ENCODE measurements around the gene CCDC3. TPM values are rescaled to one million over a fixed set of nuclear protein-coding genes. Genes with fewer than 3 reads are reported as not detected.
A peak's percentile ranks its signal among the peaks of the same experiment; 100 is the strongest.

The CCDC3 gene
- total RNA-seq, 4 donors from 2014 or later: 27.8 to 108 (median 74.6) TPM

DNA sequence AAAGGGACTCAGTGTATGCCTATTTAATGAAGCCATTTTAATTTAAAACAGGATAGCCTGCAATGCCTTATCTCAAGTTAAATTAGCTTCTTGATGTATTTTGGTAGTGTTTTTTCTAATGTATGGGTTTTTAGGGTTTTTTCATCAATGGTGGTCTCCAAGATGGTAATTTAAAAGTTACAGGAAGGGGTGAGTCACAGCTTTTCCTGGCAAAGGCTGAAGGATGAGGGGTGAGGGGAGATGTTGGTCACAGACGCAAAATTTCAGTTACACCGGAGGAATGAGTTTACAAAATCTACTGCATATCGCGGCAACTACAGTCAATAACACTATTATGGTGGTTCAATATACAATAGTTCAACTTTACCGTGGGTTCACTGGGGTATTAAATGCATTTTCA, 31.6 kb downstream of the CCDC3 start:
- TF ChIP-seq POLR2A (IDR thresholded peaks at IDR 0.05): no peak
- TF ChIP-seq, protein P1, sequence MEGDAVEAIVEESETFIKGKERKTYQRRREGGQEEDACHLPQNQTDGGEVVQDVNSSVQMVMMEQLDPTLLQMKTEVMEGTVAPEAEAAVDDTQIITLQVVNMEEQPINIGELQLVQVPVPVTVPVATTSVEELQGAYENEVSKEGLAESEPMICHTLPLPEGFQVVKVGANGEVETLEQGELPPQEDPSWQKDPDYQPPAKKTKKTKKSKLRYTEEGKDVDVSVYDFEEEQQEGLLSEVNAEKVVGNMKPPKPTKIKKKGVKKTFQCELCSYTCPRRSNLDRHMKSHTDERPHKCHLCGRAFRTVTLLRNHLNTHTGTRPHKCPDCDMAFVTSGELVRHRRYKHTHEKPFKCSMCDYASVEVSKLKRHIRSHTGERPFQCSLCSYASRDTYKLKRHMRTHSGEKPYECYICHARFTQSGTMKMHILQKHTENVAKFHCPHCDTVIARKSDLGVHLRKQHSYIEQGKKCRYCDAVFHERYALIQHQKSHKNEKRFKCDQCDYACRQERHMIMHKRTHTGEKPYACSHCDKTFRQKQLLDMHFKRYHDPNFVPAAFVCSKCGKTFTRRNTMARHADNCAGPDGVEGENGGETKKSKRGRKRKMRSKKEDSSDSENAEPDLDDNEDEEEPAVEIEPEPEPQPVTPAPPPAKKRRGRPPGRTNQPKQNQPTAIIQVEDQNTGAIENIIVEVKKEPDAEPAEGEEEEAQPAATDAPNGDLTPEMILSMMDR (IDR thresholded peaks at IDR 0.05): no peak
- H3K4me3 ChIP-seq (ENCODE audit: low read depth, poor library complexity, severe bottlenecking): no peak overlapping the region
- no peak for DNase-seq (ENCODE audit: low spot score in 2 of 2)
- intact Hi-C loops (cut with DNase I; ENCODE audit: low total_unique reads): no loop called here
- 80 to 91% methylated on average over 5 of the region's 5 CpGs for WGBS, 2 donors

DNA sequence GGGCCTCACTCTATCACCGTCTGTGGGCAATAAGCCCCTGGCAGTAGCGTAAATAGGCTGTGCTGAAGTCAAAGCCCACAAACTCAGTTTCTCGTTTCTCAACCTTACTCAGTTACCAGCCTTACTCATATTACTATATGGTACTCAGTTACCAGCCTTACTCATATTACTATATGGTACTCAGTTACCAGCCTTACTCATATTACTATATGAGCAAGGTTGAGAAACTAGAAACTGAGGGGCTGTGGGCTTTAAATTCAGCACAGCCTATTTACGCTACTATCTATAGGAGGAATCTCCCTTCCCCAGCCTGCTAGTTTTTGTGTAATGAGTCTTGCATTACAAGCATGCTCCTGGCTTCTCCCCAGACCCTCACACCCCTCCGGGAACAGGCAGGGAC, 35.4 kb downstream of the CCDC3 start:
- peak in 1 of 2 donors; percentile 15 for DNase-seq (ENCODE audit: low spot score in 2 of 2)
- no peak overlapping the region for H3K4me3 ChIP-seq (ENCODE audit: low read depth, poor library complexity, severe bottlenecking)
- TF ChIP-seq POLR2A (IDR thresholded peaks at IDR 0.05): no peak
- TF ChIP-seq, protein P1 (IDR thresholded peaks at IDR 0.05): no peak
- intact Hi-C loops (cut with DNase I; ENCODE audit: low total_unique reads): no loop called here
- 84 to 90% methylated on average over 5 of the region's 5 CpGs for WGBS, 2 donors

DNA sequence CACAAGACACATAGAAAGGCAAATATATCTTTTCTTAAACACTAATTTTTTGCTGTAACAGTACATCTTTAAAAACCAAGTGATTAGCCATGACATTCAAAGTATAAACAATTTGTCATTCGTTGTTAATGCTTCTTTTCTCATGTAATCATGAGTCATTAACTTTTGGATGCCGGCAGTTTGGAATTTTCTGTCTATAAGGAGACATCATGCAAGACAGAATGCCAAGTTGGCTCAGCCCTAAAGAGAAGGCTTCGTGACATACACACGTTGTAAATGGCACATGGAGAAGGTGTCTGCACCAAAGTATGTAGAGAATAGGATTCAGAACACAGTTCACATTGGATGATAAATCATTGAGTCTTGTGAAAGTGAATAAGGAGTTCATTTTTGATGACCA, 35.9 kb downstream of the CCDC3 start:
- no peak for TF ChIP-seq POLR2A (IDR thresholded peaks at IDR 0.05)
- TF ChIP-seq, protein P1 (IDR thresholded peaks at IDR 0.05): no peak
- no peak overlapping the region for H3K4me3 ChIP-seq (ENCODE audit: low read depth, poor library complexity, severe bottlenecking)
- intact Hi-C loops (cut with DNase I; ENCODE audit: low total_unique reads): no loop called here
- no peak for DNase-seq (ENCODE audit: low spot score in 2 of 2)
- 14 to 23% methylated on average over 4 of the region's 4 CpGs for WGBS, 2 donors

DNA sequence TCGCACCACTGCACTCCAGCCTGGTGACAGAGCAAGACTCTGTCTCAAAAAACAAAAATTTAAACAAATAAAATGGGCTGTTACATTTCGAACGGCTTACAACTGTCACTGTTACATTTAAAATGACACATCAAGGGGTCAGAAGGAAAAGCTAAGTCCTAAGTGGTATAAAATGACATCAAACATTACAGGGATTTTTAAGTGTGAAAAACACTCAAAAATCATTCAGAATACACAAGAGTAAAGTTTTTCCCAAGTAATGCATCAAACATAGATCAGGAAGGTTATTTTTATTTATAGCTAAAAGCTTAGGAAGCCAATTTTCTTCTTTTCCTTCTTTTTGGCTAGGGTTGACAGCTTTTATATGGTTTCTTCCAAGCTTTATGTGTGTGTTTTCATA, 39.0 kb downstream of the CCDC3 start:
- intact Hi-C loops (cut with DNase I; ENCODE audit: low total_unique reads): no loop called here
- TF ChIP-seq POLR2A (IDR thresholded peaks at IDR 0.05): no peak
- TF ChIP-seq, protein P1 (IDR thresholded peaks at IDR 0.05): no peak
- WGBS, 2 donors: 83 to 93% methylated on average over 3 of the region's 3 CpGs
- H3K4me3 ChIP-seq (ENCODE audit: low read depth, poor library complexity, severe bottlenecking): no peak overlapping the region
- no peak for DNase-seq (ENCODE audit: low spot score in 2 of 2)

DNA sequence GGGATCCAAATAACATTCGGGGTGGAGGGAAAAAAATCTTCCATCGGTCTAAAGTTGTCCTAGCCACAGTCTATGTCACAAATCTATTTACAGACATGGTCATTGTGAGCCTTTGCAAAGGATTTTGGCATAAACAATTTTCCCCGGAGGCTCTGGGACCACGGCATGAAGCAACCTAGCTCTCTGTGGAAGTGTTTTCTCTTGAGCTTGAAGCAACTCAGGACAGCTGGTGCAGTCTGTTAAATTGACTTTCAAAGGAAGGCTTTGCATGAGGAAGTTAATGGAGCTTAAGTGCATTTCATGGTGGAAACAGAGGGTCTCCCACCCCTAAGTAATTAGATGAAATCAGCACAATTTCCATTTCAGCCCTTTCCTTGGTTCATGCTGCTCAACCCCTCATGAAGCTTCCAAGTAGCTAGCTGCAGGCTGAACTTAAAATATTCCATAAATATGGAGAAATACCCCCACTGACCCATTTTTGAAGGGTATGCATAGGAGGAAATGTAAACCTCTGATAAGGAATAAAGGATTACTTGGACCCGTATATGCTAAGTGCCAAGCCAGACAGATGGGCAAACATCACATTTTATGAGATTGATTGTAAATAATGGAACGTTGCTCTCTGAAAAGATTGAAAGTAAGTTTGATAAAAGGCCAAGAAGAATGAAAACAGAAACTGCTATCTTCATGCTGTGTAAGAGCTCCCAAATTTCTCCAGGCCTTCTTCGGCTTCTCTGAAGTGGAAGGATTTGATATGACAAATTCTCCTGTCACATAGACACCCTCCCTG, 39.9 kb downstream of the CCDC3 start:
- intact Hi-C loops (cut with DNase I; ENCODE audit: low total_unique reads): no loop called here
- 57% methylated on average over 7 of the region's 7 CpGs for WGBS, 2 donors
- H3K4me3 ChIP-seq (ENCODE audit: low read depth, poor library complexity, severe bottlenecking): no peak overlapping the region
- DNase-seq (ENCODE audit: low spot score in 2 of 2): peak in 1 of 2 donors; percentile 21
- TF ChIP-seq, protein P1 (IDR thresholded peaks at IDR 0.05): no peak
- TF ChIP-seq POLR2A (IDR thresholded peaks at IDR 0.05): no peak

DNA sequence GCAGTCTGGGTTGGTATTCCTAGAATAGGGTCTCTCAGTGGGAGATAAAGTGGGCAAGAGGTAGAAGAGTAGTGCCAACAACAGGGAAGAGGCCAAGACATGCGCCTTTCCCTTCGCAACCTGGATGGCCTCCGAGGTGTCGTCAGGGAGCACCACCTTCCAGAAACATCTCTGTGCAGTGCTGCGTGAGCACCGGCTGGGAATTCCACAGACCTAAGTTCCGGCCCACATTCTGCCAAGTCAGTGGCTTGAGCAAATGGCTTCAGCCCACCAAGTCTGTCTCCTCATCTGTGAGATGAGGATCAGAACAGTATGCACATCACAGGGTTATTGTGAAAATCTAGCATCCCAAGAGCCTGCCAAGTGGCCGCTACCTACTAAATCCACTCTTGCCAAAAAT, 40.6 kb downstream of the CCDC3 start:
- no peak for TF ChIP-seq POLR2A (IDR thresholded peaks at IDR 0.05)
- TF ChIP-seq, protein P1 (IDR thresholded peaks at IDR 0.05): no peak
- no peak overlapping the region for H3K4me3 ChIP-seq (ENCODE audit: low read depth, poor library complexity, severe bottlenecking)
- intact Hi-C loops (cut with DNase I; ENCODE audit: low total_unique reads): no loop called here
- DNase-seq (ENCODE audit: low spot score in 2 of 2): peak in 1 of 2 donors; percentile 83
- WGBS, 2 donors: 68% methylated on average over 8 of the region's 8 CpGs
